ENCODE results near the gene INTS1.
A peak's percentile ranks its signal among the peaks of the same experiment; 100 is the strongest.
"Not testable (repeated sequence)": the region's sequence is repeated elsewhere in the genome, so short reads cannot be mapped to it uniquely, and the experiment has no call there.

INTS1 gene

DNA sequence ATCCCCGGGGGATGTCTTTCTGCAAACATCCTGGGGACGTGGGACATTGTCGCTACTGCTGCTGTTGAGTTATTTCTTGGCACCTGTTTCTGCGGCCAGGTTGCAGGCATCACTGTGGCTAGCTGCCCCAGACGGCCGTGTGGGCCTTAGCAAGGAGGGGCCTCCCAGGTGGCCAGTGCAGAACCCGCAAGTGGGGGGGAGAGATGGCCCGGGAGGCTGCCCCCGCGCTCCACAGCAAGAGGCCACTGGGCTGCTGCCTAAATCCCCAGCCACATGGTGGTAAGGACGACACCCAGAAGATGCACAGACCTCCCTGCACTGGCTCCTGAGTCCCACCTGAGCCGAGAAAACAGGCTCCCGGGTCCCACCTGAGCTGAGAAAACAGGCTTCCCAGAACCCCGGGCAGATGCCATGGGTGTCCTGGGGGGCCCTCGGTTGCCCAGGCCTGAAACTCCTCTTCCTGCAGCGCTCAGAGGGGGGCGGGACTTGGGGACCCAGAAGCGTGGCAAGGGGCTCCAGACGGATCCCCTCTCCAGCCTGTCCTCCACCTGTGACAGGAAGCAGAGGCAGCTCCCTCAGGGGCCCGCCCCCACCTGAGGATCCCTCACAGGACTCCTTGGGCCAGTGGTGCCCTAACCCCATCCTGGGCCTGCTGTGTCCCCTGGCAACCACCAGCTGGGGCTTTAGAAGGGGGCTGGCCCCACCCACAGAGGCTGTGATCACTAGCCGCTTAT lies 25.4 kb upstream of the INTS1 start:
- DNase-seq (ENCODE audit: low read depth in 2 of 2), result no peak

DNA sequence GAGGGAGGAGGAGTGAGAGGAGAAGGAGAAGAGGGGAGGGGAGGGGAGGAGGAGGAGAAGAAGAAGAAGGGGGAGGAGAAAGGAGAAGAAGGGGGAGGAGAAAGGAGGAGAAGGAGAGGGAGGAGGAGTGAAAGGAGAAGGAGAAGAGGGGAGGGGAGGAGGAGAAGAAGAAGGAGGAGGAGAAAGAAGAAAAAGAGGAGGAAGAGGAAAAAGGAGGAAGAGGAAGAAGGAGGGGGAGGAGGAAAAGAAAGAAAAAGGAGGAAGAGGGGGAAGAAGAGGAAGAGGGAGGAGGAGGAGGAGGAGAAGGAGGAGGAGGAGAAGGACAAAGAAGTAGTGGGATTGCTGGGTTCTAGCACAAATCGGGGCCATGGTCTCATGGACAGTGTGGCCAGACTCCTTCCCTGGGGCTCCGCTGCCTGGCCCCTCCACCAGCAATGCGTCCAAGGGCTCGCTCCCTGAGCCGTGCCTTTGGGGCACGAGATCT lies 22.1 kb upstream of the INTS1 start:
- no peak for DNase-seq (ENCODE audit: low read depth in 2 of 2)

DNA sequence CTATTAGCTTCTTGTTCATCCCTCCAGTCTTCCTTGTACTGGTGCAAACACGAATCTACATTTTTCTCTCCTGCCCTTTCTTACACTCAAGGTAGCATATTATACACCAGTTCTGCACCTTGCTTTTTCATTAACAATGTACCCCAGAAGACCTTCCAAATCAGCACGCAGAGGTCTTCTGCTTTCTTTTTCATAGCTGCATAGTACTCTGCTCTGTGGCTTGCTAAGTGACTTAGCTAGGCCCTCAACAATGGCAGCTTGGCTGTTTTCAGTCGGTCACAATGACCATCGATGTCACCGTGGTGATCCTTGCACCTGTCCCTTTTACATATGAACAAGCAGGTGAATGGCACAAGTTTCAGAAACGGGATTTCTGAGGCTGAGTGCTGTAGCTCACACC lies 21.2 kb upstream of the INTS1 start:
- no peak for DNase-seq (ENCODE audit: low read depth in 2 of 2)

DNA sequence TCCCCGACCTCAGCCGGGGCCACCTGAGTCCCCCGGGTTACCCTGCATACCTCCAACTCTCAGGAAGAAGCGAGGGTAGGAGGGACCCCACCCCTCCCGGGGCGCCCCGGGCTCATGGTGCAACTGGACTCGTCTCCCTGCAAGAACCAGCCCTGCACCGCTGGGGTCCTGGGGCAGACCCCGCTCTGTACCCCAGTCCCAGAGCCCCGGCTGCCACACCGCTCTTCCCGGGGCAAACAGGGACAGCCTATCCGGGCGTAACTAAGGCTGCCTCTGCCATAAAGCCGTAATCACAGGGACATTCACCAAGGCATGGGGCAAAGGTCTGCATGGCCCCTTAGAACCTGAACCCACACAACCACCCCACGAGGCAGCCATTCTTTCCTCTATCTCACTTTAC lies 19.7 kb upstream of the INTS1 start:
- DNase-seq (ENCODE audit: low read depth in 2 of 2), result no peak

DNA sequence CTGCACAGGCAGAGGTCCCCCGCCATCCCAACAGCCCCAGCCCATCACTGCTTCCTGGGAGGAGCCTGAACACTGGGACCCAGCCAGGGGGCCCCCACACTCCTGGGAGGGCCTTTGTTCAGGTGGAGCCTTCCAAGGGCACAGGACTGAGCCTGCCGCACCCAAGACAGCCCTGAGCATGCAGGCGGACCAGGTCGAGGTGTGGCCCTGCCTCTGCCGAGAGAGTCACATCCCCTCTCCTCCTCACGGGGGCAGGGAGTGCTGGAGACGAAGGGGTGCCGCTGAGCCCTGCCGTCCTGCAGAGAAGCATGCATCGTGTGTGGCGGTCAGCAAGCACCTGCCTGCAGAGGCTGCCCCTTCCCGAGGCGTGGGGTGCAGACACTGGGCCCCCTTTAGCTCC lies 19.0 kb upstream of the INTS1 start:
- no peak for DNase-seq (ENCODE audit: low read depth in 2 of 2)

DNA sequence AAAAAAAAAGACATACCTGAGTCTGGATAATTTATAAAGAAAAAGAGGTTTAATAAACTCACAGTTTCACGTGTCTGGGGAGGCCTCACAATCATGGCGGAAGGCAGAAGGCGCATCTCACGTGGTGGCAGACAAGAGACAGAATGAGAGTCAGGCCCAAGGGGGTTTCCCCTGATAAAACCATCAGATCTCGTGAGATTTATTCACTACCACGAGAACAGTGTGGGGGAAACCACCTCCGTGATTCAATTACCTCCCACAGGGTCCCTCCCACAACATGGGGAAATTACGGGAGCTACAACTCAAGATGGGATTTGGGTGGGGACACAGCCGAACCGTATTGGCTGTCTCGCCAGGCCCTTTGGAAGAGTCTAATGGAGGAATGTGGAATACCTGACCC lies 17.3 kb upstream of the INTS1 start:
- no peak for DNase-seq (ENCODE audit: low read depth in 2 of 2)

DNA sequence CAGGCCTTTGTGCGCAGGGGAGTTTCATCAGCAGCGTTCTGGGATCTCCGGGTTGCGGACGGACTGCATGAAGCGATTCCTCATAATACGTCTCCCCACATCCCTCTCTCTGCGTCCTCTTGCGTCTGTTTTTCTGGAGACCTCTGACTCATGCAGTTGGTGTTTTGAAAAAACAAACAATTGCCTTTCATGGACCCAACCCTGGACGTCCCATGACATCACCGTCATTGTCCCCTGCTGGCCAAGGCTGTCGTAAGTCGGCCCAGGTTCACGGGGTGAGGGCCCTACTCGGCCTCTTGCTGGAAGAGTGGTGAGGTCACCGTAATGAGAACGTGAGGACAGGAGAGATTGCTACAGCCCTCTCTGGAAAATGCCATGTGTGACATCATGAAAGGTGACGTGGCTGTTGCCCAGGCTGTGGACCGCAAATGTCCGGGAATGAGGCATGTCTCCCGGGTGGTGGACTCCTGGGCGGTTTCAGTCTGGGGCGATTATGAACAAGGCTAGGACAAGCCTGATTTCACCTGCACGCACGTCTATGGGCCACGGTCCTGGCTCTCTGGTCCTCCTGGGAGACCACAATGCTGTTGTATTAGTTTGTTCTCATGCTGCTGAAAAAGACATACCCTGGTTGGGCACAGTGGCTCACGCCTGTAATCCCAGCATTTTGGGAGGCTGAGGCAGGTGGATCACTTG lies 16.5 kb upstream of the INTS1 start:
- DNase-seq (ENCODE audit: low read depth in 2 of 2), result no peak

- not testable (repeated sequence) for DNase-seq (ENCODE audit: low read depth in 2 of 2)
These were observed 15.2 kb upstream of the INTS1 start for GRCh38 chr7:1519322-1519922.

DNA sequence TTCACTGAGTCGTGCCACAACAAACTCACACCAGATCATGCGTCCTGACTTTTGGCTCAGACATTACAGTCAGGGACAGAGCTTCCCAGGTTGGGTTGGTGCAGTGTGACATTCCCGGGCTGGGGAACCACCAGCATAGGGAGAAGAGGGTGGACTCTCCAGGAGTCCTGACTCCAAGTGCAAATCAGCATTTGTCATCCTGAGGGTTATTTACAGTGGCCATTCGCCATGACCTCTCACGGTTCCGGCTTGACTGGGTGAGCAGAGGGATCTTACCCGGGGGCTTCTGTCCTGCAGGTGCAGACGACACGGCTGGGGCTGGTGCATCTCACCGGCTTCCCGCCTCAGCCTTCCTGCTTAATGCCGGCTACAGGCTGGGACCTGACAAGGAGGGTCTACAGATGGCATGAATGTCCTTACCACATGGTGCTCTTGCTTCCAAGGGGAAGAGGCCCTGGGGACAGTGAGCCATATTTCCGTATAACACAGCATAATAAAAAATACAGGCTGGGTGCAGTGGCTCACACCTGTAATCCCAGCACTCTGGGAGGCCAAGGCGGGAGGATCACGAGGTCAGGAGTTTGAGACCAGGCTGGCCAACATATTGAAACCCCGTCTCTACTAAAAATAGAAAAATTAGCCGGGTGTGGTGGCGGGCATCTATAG lies 12.5 kb upstream of the INTS1 start:
- DNase-seq (ENCODE audit: low read depth in 2 of 2), result no peak

DNA sequence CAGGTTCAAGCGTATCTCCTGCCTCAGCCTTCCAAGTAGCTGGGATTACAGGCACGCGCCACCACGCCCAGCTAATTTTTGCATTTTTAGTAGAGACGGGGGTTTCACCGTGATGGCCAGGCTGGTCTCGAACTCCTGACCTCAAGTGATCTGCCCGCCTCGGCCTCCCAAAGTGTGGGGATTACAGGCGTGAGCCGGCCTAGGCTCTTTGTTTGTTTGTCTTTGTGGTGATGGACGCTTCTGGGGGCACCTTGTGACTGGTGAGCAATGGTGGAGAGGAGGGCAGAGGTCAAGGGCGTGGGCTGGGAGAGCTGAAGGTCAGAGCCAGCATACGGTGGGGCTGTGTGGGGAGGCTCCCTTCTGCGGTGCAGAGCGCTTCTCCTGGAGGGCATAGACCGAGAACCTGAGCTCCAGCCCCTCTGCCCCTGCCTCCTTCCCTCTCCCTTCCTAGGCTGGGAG lies 11.3 kb upstream of the INTS1 start:
- DNase-seq (ENCODE audit: low read depth in 2 of 2), result not testable (repeated sequence)

DNA sequence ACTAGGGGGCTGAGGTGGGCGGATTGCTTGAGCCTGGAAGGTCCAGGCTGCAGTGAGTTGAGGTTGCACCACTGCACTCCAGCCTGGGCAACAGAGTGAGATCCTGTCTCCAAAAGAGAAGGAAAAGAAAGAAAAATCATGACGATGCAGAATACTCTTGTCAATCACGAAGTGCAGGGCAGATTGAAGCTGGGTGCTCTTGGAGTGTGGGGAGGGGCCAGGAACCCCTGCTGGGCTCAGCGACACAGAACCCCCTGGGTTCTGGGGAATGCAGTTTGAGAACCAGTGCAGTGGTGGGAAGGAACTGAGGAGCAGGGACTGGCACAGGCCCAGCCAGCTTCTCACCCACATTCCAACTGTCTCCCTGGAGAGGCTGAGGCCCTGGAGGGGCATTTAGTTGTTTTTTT lies 10.8 kb upstream of the INTS1 start:
- DNase-seq (ENCODE audit: low read depth in 2 of 2), result no peak

GRCh38 chr7:1514407-1514806 lies 10.2 kb upstream of the INTS1 start:
- DNase-seq (ENCODE audit: low read depth in 2 of 2), result no peak

DNA sequence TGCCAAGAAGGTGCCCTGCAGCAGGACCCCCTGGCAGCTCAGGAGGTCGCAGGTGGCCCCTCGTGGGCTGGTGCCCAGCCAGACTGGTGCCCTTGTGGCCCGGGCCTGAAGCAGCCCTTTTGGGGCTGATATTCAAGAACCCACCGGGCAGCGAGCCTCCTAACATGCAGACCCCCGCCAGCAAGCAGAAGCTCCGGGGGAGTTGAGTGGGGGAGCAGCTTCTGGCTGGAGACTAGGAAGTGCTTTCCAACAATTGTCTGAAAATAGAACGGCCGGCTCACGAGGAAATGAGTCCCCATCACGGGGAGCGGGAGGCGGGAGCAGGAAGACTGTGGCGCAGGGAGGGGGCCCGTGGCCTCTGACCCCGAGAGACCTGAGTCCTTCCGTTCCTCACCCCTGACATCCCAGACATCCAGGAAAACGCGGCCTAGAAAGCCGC lies 9.5 kb upstream of the INTS1 start:
- no peak for DNase-seq (ENCODE audit: low read depth in 2 of 2)

GRCh38 chr7:1512781-1513656 lies 8.8 kb upstream of the INTS1 start:
- DNase-seq (ENCODE audit: low read depth in 2 of 2), result peak in 1 of 2 donors; percentile 14

DNA sequence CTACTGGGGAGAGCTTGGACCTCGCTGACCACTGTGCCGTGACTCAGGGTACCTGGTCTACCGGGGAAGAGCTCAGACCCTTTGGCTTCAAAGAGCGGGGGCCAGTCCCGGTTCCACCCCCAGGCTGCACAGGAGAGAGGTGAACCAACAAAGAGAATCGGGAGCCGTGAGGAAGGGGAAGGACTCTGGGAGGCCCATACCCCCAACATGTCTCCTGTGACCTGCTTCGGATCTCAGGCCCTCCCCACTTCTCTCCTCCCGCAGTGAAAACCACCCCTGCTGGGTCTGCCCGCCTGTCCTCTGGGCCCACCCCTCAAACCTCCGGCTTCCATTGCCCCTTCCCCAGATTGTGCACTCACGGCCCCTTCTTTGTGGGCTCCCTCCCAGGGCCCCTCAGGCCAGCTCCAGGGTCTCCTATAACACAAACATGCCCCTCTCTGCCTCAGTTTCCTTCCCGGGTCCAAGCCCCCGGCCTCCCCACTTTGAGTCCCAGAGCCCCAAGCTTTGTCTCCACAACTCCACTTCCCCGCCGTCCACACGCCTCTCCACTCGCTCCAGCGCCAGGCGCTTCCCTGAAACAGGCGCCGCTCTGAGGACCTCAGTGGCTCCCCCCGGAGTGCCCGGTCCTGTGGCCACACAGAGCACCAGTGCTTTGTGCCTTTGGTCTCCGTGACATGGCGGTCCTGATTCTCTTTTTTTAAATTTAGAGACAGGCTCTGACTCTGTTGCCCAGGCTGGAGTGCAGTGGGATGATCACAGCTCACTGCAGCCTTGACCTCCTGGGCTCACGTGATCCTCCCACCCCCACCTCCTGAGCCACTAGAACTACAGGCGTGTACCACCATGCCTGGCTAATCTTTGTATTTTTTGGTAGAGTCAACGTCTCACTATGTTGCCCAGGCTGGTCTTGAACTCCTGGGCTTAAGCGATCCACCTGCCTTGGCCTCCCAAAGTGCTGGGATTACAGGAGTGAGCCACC lies 7.5 kb upstream of the INTS1 start:
- no peak for DNase-seq (ENCODE audit: low read depth in 2 of 2)

GRCh38 chr7:1510780-1511154 lies 6.6 kb upstream of the INTS1 start:
- DNase-seq (ENCODE audit: low read depth in 2 of 2), result no peak

DNA sequence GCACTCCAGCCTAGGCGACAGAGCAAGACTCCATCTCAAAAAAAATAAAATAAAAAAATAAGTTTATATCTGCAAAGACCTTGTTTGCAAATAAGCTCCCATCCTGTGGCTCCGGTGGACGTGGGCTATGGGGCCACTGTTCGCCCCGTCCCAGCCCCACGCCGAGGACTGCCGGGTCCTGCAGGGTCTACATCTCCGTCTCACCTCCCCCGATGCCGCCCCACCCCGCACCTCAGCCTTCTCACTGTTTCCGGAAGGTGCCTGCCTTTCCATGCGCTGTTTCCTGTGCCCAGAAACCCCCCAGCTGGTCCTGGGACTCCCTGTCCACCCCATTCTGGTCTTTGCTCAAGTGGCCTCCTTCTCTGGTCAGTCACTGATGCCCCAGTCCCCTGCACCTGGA lies 5.0 kb upstream of the INTS1 start:
- DNase-seq (ENCODE audit: low read depth in 2 of 2), result no peak

DNA sequence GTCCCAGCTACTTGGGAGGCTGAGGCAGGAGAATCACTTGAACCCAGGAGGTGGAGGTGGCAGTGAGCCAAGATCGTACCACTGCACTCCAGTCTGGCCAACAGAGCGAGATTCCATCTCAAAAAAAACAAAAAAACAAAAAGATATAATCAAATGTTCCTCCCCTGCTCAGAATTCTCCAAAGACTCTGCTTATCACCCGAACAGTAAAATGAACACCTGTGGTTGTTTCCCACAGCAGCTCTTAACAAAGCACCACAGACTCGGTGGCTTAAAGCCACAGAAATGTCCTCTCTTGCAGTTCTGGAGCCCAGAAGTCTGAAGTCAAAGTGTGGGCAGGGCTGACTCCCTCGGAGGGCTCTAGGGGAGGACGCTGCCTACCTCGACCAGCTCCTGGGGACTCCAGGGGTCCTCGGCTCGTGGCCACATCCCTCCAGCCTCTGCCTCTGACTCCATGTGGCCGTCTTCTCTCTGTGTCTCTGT lies 4.1 kb upstream of the INTS1 start:
- no peak for DNase-seq (ENCODE audit: low read depth in 2 of 2)

- no peak for DNase-seq (ENCODE audit: low read depth in 2 of 2)
These were observed 1.8 kb upstream of the INTS1 start for GRCh38 chr7:1505731-1506550.
